Astrocyte (in vitro differentiated cells and primary cell): ENCODE results near the gene STRADA. TPM values are rescaled to one million over a fixed set of nuclear protein-coding genes. Genes with fewer than 3 reads are reported as not detected.

Experiments used
- DNase-seq: peaks from one replicate; pipeline ENCODE4 v3.0.0-alpha.2; 2010; ENCODE audit warnings: low read depth
- FAIRE-seq: peaks from 2 replicates; lab custom pipeline; 2011; peaks lifted over from hg19 to GRCh38; lab: Jason Lieb, UNC
- H2AFZ ChIP-seq: 2 replicates; pipeline ENCODE4 v1.6.0; 2012; ENCODE audit warnings: low read depth, low read length, inconsistent platforms
- H3K27ac ChIP-seq: 2 replicates; pipeline ENCODE4 v1.5.1; 2011; ENCODE audit warnings: low read depth, low read length, inconsistent platforms
- H3K27me3 ChIP-seq: 2 replicates; pipeline ENCODE4 v1.6.0; 2011; ENCODE audit warnings: low read length, inconsistent platforms; ENCODE audit not compliant: insufficient read depth
- H3K36me3 ChIP-seq: 2 replicates; pipeline ENCODE4 v1.5.1; 2011; ENCODE audit warnings: low read length, inconsistent platforms; ENCODE audit not compliant: insufficient read depth
- H3K4me1 ChIP-seq: 2 replicates; pipeline ENCODE4 v1.5.1; 2011; ENCODE audit warnings: low read length, inconsistent platforms; ENCODE audit not compliant: insufficient read depth
- H3K4me2 ChIP-seq: 2 replicates; pipeline ENCODE4 v1.6.0; 2012; ENCODE audit warnings: low read length, inconsistent platforms
- H3K4me3 ChIP-seq: 2 replicates; pipeline ENCODE4 v1.5.1; 2011; ENCODE audit warnings: low read depth, mild to moderate bottlenecking, low read length, inconsistent platforms; ENCODE audit not compliant: insufficient read depth
- H3K79me2 ChIP-seq: 2 replicates; pipeline ENCODE4 v1.6.0; 2012; ENCODE audit warnings: mild to moderate bottlenecking, low read length, inconsistent platforms; ENCODE audit not compliant: insufficient read depth
- H3K9ac ChIP-seq: 2 replicates; pipeline ENCODE4 v1.6.0; 2012; ENCODE audit warnings: mild to moderate bottlenecking, low read length, inconsistent platforms
- H3K9me3 ChIP-seq: 2 replicates; pipeline ENCODE4 v1.5.1; 2012; ENCODE audit warnings: low read depth, mild to moderate bottlenecking, low read length, inconsistent platforms; ENCODE audit not compliant: insufficient read depth
- H4K20me1 ChIP-seq: 2 replicates; pipeline ENCODE4 v1.6.0; 2012; ENCODE audit warnings: low read length, inconsistent platforms; ENCODE audit not compliant: insufficient read depth
- H3K27ac Mint-ChIP-seq: one replicate; pipeline ENCODE4 v1.8.0; 2021; ENCODE audit warnings: mild to moderate bottlenecking, mixed read lengths; ENCODE audit not compliant: unreplicated experiment
- H3K27me3 Mint-ChIP-seq: one replicate; pipeline ENCODE4 v1.8.0; 2021; ENCODE audit warnings: low read depth, mixed read lengths; ENCODE audit not compliant: unreplicated experiment
- H3K36me3 Mint-ChIP-seq: one replicate; pipeline ENCODE4 v1.8.0; 2021; ENCODE audit warnings: low read depth, mixed read lengths; ENCODE audit not compliant: unreplicated experiment
- H3K4me1 Mint-ChIP-seq: one replicate; pipeline ENCODE4 v1.8.0; 2021; ENCODE audit warnings: low read depth, mixed read lengths; ENCODE audit not compliant: unreplicated experiment
- H3K4me3 Mint-ChIP-seq: one replicate; pipeline ENCODE4 v1.8.0; 2021; ENCODE audit warnings: mild to moderate bottlenecking, moderate library complexity, mixed read lengths; ENCODE audit not compliant: unreplicated experiment
- H3K9me3 Mint-ChIP-seq: one replicate; pipeline ENCODE4 v1.8.0; 2021; ENCODE audit warnings: mild to moderate bottlenecking, mixed read lengths; ENCODE audit not compliant: unreplicated experiment
- EZH2 ChIP-seq: IDR thresholded peaks from 2 replicates; pipeline ENCODE4 v1.6.1; 2012; ENCODE audit warnings: mild to moderate bottlenecking, low read length, inconsistent platforms; ENCODE audit not compliant: insufficient read depth
- total RNA-seq: library from RNA; stranded (reverse); gene quantifications from 2 replicates; pipeline ENCODE4 v1.2.1, GENCODE V29; 2021
- TF ChIP-seq, protein P1 (sequence below): IDR thresholded peaks from 2 replicates; pipeline ENCODE4 v1.5.1; 2011; ENCODE audit warnings: low read depth, mild to moderate bottlenecking, inconsistent platforms, low read length, moderate library complexity; ENCODE audit not compliant: insufficient read depth

Gene STRADA
- total RNA-seq, 1 donor from 2014 or later, result 35.7 TPM

DNA sequence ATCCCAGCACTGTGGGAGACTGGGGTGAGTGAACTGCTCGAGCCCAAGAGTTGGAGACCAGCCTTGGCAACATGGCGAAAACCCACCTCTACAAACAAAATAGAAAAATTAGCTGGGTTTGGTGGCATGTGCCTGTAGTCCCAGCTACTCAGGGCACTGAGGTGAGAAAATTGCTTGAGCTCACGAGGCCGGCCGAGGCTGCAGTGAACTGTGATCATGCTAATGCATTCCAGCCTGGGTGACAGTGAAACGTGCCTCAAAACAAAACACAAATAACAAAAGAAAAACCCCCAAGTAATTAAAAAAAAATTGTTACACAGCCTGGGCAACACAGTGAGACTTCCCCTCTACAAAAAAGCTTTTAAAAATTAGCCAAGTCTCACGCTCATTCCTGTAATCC is 26.8 kb upstream of the STRADA start:
- H3K27me3 ChIP-seq, result no peaks in the 10 kb centered on the region
- Mint-ChIP-seq H3K4me1 (peaks cover 7% of the 10 kb centered on the region), H3K4me3 (no peak overlapping the region), H3K27ac (no peak overlapping the region), H3K36me3 (peaks cover 6% of the 10 kb centered on the region), H3K27me3 (no peaks in the 10 kb centered on the region), H3K9me3 (no peaks in the 10 kb centered on the region)
- FAIRE-seq (no peak), DNase-seq (no peak)
- no peak overlapping the region for H3K9ac ChIP-seq
- no peak overlapping the region for H3K27ac ChIP-seq
- H4K20me1 ChIP-seq, result peaks cover 76% of the 10 kb centered on the region
- peaks cover 18% of the 10 kb centered on the region for H3K36me3 ChIP-seq
- H3K4me2 ChIP-seq, result no peak overlapping the region
- H3K4me1 ChIP-seq, result no peaks in the 10 kb centered on the region
- peaks cover 92% of the 10 kb centered on the region for H3K79me2 ChIP-seq
- no peak overlapping the region for H3K4me3 ChIP-seq
- H2AFZ ChIP-seq, result no peak overlapping the region
- TF ChIP-seq, protein P1, sequence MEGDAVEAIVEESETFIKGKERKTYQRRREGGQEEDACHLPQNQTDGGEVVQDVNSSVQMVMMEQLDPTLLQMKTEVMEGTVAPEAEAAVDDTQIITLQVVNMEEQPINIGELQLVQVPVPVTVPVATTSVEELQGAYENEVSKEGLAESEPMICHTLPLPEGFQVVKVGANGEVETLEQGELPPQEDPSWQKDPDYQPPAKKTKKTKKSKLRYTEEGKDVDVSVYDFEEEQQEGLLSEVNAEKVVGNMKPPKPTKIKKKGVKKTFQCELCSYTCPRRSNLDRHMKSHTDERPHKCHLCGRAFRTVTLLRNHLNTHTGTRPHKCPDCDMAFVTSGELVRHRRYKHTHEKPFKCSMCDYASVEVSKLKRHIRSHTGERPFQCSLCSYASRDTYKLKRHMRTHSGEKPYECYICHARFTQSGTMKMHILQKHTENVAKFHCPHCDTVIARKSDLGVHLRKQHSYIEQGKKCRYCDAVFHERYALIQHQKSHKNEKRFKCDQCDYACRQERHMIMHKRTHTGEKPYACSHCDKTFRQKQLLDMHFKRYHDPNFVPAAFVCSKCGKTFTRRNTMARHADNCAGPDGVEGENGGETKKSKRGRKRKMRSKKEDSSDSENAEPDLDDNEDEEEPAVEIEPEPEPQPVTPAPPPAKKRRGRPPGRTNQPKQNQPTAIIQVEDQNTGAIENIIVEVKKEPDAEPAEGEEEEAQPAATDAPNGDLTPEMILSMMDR, result no peak
- no peak for TF ChIP-seq EZH2
- H3K9me3 ChIP-seq, result no peaks in the 10 kb centered on the region

DNA sequence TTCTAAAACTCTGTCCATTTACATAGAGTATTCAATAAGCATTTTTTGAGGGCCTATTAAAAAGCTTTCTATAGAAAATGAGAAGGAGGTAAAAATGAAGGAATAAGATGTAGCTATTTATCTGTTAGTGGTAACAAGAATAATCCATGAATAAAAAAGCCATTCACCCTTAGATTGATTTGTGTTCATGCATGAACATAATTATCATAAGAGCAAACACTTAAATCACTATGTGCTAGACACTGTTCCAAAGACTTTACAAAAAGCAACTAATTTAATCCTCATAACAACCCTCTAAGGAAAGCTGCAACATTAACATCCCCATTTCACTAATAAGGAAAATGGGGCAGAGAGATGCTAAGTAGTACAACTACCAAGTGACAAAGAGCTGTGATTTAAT is 25.2 kb upstream of the STRADA start:
- Mint-ChIP-seq H3K27me3 (no peaks in the 10 kb centered on the region), H3K4me3 (no peak overlapping the region), H3K9me3 (no peaks in the 10 kb centered on the region), H3K4me1 (peaks cover 8% of the 10 kb centered on the region), H3K27ac (no peak overlapping the region), H3K36me3 (peaks cover 9% of the 10 kb centered on the region)
- no peak for DNase-seq
- no peaks in the 10 kb centered on the region for H3K4me1 ChIP-seq
- FAIRE-seq, result no peak
- peaks cover 76% of the 10 kb centered on the region for H3K79me2 ChIP-seq
- no peak overlapping the region for H2AFZ ChIP-seq
- no peaks in the 10 kb centered on the region for H3K27me3 ChIP-seq
- H3K36me3 ChIP-seq, result peaks cover 25% of the 10 kb centered on the region
- no peak overlapping the region for H3K4me3 ChIP-seq
- no peak overlapping the region for H3K4me2 ChIP-seq
- H3K27ac ChIP-seq, result no peak overlapping the region
- TF ChIP-seq, protein P1, result no peak
- no peak for TF ChIP-seq EZH2
- no peaks in the 10 kb centered on the region for H3K9me3 ChIP-seq
- H3K9ac ChIP-seq, result no peak overlapping the region
- peaks cover 71% of the 10 kb centered on the region for H4K20me1 ChIP-seq

DNA sequence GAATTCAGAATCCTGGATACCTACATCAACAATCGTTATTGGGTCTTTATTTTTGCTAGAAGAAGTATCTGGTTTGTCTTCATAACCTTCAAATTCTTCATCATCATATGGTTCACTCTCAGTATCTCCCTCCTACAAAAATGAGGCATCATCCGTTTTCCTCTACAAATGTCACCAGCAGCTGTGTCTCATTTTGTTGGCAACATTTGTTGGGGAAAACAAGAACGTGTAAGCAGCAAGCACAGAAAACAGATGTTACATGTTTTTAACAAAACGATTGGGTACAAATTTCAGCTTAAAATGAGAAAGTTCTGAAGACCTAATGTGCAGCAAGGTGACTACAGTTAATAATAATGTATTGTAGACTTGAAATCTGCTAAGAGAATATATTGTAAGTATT is 23.1 kb upstream of the STRADA start:
- Mint-ChIP-seq H3K27me3 (no peaks in the 10 kb centered on the region), H3K36me3 (peaks cover 16% of the 10 kb centered on the region), H3K4me3 (no peak overlapping the region), H3K27ac (no peak overlapping the region), H3K4me1 (peaks cover 4% of the 10 kb centered on the region), H3K9me3 (no peaks in the 10 kb centered on the region)
- no peak overlapping the region for H3K9ac ChIP-seq
- H3K79me2 ChIP-seq, result peaks cover 56% of the 10 kb centered on the region
- no peaks in the 10 kb centered on the region for H3K27me3 ChIP-seq
- FAIRE-seq, result no peak
- peaks cover 38% of the 10 kb centered on the region for H3K36me3 ChIP-seq
- no peak overlapping the region for H3K27ac ChIP-seq
- no peak overlapping the region for H2AFZ ChIP-seq
- H3K4me3 ChIP-seq, result no peak overlapping the region
- no peak for DNase-seq
- no peaks in the 10 kb centered on the region for H3K9me3 ChIP-seq
- peaks cover 56% of the 10 kb centered on the region for H4K20me1 ChIP-seq
- TF ChIP-seq, protein P1, result no peak
- TF ChIP-seq EZH2, result no peak
- no peaks in the 10 kb centered on the region for H3K4me1 ChIP-seq
- no peak overlapping the region for H3K4me2 ChIP-seq
